HG03575 (cell line): ENCODE data around the gene TANC1.

ENCODE experiments used
- ATAC-seq: cut with Tn5 transposase; IDR thresholded peaks from one replicate; pipeline ENCODE4 v1.9.1; 2021; ENCODE audit not compliant: unreplicated experiment, insufficient number of reproducible peaks, low FRiP score; ENCODE audit errors: extremely low read depth

The TANC1 gene

DNA sequence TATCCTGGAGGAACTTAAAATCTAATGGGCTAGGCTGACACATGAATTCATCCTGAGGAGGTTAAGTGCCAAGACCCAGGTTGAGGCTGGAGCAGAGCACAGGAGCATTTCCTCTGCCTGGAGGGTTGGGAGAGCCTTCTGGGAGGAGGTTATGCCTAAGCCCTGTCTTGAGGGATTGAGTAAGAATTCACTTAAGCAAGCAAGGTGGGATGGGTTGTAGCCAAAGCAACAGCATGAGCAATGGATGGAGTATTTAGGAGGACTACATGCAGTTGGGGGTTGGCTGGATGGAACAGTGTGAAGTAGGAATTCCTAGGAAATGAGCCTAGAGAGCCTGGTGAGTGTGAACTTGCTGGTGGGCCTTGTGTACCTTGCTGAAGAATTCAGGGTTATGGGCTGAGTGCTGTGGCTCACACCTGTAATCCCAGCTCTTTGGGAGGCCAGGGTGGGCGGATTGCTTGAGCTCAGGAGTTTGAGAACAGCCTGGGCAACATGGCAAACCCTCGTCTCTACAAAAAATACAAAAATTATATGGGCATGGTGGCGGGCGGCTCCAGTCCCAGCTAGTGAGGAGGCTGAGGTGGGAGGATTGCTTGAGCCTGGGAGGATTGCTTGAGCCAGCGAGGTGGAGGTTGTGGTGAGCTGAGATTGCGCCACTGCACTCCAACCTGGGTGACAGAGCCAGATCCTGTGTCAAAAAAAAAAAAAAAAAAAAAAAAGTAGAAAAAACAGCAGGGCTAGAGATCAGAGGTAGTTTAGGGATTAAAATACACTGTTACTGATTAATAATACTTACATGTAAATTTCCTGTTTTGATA is 22.2 kb downstream of the TANC1 start:
- ATAC-seq, result no peak

DNA sequence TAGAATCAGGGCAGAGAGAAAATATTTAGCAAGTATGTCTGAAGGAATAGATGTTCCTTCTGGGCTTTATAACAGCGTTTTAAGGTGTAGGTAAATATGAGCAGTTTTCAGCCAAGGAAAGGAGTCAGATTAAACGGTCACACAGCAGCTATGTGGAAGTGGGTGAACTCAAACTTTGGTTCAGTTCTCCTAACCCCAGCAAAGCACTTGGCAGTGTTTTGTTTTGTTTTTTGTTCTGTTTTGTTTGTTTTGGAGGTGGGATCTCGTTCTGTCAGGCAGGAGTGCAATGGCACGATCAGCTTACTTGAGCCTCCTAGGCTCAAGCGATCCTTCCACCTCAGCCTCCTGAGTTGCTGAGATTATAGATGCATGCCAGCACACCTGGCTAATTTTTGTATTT is 24.6 kb downstream of the TANC1 start:
- ATAC-seq, result no peak

- ATAC-seq, result no peak
These were observed 25.5 kb downstream of the TANC1 start for GRCh38 chr2:158993721-158994587.

GRCh38 chr2:158994920-158995676 is 26.7 kb downstream of the TANC1 start:
- no peak for ATAC-seq

- no peak for ATAC-seq
These were observed 27.2 kb downstream of the TANC1 start for GRCh38 chr2:158995677-158996049.

GRCh38 chr2:158996378-158996993 is 28.0 kb downstream of the TANC1 start:
- no peak for ATAC-seq

- ATAC-seq, result no peak
These were observed 28.8 kb downstream of the TANC1 start for GRCh38 chr2:158997037-158997790.

DNA sequence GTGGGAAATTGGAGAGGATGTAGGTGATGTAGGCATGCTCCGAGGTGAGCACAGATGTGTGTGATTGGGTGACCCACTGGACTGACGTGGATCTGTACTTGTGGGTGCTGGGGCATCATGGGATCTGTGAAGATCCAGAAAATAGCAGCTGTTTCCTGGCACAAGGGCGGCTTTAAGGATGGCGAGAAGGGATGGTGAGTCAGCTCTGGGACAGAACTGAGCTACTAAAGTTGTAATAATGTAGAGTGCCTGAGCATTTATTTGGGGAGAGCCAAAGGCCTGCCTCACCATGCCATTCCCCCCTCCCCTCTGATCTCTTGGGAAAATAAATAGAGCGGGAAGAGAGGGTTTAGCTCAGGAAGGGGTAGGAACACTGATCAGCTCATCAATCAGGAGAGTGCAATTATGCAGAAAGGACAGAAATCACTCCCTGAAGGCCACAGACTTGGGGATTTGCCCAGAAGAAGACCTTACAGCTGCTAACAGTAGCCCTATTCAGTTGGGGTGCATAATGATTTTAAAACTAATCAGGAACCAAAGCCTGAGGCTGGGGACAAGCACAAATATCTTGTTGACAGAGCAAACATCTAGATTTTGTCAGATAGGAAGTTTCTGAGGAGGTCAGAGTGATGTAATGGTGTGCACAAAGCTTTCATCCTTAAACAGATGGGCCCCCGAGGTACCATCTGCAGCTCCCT is 30.3 kb downstream of the TANC1 start:
- no peak for ATAC-seq

GRCh38 chr2:158999458-158999857 is 31.0 kb downstream of the TANC1 start:
- no peak for ATAC-seq

- no peak for ATAC-seq
These were observed 31.6 kb downstream of the TANC1 start for GRCh38 chr2:159000072-159000471.

- no peak for ATAC-seq
These were observed 34.1 kb downstream of the TANC1 start for GRCh38 chr2:159002462-159003111.

- ATAC-seq, result no peak
These were observed 35.1 kb downstream of the TANC1 start for GRCh38 chr2:159003555-159003954.

DNA sequence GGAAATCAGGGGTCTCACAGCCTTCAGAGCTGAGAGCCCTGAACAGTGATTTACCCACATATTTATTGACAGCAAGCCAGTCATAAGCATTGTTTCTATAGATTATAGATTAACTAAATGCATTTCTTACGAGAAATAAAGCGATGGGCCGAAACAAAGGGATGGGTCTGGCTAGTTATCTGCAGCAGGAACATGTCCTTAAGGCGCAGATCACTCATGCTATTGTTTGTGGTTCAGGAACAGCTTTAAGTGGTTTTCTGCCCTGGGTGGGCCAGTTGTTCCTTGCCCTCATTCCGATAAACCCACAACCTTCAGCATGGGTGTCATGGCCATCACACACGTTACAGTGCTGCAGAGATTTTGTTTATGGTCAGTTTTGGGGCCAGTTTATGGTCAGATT is 36.4 kb downstream of the TANC1 start:
- ATAC-seq, result no peak

DNA sequence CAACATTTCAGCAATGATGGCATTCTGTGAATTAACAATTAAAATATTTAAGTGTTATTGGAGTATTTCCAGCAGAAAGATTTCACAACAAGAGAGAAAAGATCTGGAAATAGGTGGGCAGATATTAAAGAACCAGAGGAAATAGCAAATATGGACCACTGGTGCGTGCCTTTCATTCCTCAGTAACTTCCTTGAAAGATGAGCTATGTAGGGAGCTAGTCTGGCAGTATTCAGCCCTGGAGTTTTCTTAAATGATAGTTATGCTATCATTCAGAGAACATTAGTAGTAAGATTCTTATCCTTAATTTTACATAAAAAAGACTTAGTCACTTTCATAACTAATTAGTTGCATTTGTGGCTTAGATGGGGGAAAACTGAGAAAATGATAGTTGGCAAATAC is 41.5 kb downstream of the TANC1 start:
- ATAC-seq, result no peak

- ATAC-seq, result no peak
These were observed 41.9 kb downstream of the TANC1 start for GRCh38 chr2:159010340-159010739.

DNA sequence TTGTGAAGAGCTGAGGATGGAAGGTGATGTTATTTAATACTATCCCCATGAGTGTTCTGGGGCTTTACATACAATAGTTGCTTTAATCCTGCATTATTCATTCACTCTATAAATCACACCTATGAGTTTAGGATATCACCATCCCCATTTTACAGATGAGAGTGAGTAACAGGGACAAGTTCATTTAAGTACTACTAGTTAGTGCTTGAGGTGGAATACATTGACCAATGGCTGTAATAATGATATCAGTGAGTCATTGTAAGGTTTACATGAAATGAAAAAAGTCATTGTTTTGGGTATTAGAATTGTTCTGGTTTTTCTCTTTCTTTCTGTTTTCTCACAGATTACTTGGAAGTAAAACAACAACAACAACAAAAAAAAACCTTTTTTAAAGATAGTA is 42.5 kb downstream of the TANC1 start:
- ATAC-seq, result no peak

GRCh38 chr2:159012142-159012541 is 43.7 kb downstream of the TANC1 start:
- no peak for ATAC-seq
